ENCODE data around the gene TAAR1. TPM values are rescaled to one million over a fixed set of nuclear protein-coding genes. Genes with fewer than 3 reads are reported as not detected.
"Not testable (repeated sequence)": the region's sequence is repeated elsewhere in the genome, so short reads cannot be mapped to it uniquely, and the experiment has no call there.

The TAAR1 gene
- total and polyA plus RNA-seq, 2 donors (not counting 1 experiment from before 2014, with no cell fraction given): not detected

GRCh38 chr6:132643547-132643946 lies 15.4 kb downstream of the TAAR1 start:
- H4K20me1 ChIP-seq (ENCODE audit: control insufficient read depth, insufficient read depth, low read length, poor library complexity, severe bottlenecking): no peaks in the 10 kb centered on the region
- no peak overlapping the region for H3K4me3 ChIP-seq (ENCODE audit: control extremely low read depth in 1 of 5, extremely low read depth in 1 of 5, insufficient read depth in 1 of 5, low read depth in 2 of 5, low read length in 4 of 5)
- H3K9me3 Mint-ChIP-seq (ENCODE audit: insufficient read depth): peaks cover 2% of the 10 kb centered on the region
- no peaks in the 10 kb centered on the region for H3K79me2 ChIP-seq (ENCODE audit: control insufficient read depth, insufficient read depth, low read length)
- peaks cover 6% of the 10 kb centered on the region for H3K27me3 Mint-ChIP-seq
- no peak overlapping the region for H3K9ac ChIP-seq (ENCODE audit: low read length)
- CTCF ChIA-PET: no interaction called here
- no peaks in the 10 kb centered on the region for H3K36me3 ChIP-seq (replicated peaks in 1 of 2; ENCODE audit: control extremely low read depth in 1 of 2, control insufficient read depth in 1 of 2, extremely low read depth in 1 of 2, insufficient read depth in 2 of 2, low read length in 1 of 2)
- no peak for ATAC-seq (ENCODE audit: low read depth)
- peak overlapping the region; percentile 15 for H3K4me2 ChIP-seq (replicated peaks; ENCODE audit: low read depth, low read length, poor library complexity, severe bottlenecking)
- no peaks in the 10 kb centered on the region for H3K9me3 ChIP-seq (ENCODE audit: control extremely low read depth in 1 of 3, control insufficient read depth in 2 of 3, insufficient read depth in 1 of 3, low read length in 2 of 3)
- peaks cover 10% of the 10 kb centered on the region for H3K4me1 Mint-ChIP-seq
- TF ChIP-seq EZH2 (IDR thresholded peaks at IDR 0.05; ENCODE audit: borderline replicate concordance, insufficient read depth, low read depth, low read length, poor library complexity, severe bottlenecking) (no peak), CTCF (IDR thresholded peaks at IDR 0.05) (no peak)
- POLR2A ChIA-PET: no interaction called here
- H3K27me3 ChIP-seq (replicated peaks in 1 of 4; ENCODE audit: control extremely low read depth in 1 of 4, control insufficient read depth in 3 of 4, insufficient read depth in 4 of 4, low read length in 3 of 4): no peaks in the 10 kb centered on the region
- no peak for DNase-seq
- no peak overlapping the region for H3K4me3 Mint-ChIP-seq
- WGBS (ENCODE audit: insufficient coverage): no CpG with 5 or more reads among the region's 3 CpGs
- no peak overlapping the region for H2AFZ ChIP-seq (ENCODE audit: insufficient read depth, low read depth, low read length, poor library complexity, severe bottlenecking)
- H3K27ac Mint-ChIP-seq: no peak overlapping the region
- no peaks in the 10 kb centered on the region for H3K4me1 ChIP-seq (ENCODE audit: control insufficient read depth in 2 of 2, insufficient read depth in 2 of 2, low read length in 2 of 2)
- intact Hi-C loops (cut with micrococcal nuclease): no loop called here
- H3K27ac ChIP-seq (ENCODE audit: low read length in 2 of 2): no peak overlapping the region

DNA sequence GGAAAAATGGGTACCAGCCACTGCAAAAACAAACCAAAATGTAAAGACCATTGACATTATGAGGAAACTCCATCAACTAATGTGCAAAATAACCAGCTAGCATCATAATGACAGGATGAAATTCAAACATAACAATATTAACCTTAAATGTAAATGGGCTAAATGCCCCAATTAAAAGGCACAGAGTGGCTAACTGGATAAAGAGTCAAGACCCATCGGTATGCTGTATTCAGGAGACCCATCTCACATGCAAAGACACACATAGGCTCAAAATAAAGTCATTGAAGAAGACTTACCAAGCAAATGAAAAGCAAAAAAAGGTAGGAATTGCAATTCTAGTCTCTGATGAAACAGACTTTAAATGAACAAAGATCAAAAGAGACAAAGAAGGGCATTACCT lies 21.8 kb downstream of the TAAR1 start:
- intact Hi-C loops (cut with micrococcal nuclease); H3K79me2 ChIP-seq (ENCODE audit: control insufficient read depth, insufficient read depth, low read length); H3K9me3 Mint-ChIP-seq (ENCODE audit: insufficient read depth); H3K27ac Mint-ChIP-seq; H3K4me1 ChIP-seq (ENCODE audit: control insufficient read depth in 2 of 2, insufficient read depth in 2 of 2, low read length in 2 of 2); H3K4me2 ChIP-seq (replicated peaks; ENCODE audit: low read depth, low read length, poor library complexity, severe bottlenecking); H3K4me1 Mint-ChIP-seq; H3K4me3 ChIP-seq (ENCODE audit: control extremely low read depth in 1 of 5, extremely low read depth in 1 of 5, insufficient read depth in 1 of 5, low read depth in 2 of 5, low read length in 4 of 5); ATAC-seq (ENCODE audit: low read depth); DNase-seq; H4K20me1 ChIP-seq (ENCODE audit: control insufficient read depth, insufficient read depth, low read length, poor library complexity, severe bottlenecking); H3K36me3 ChIP-seq (replicated peaks in 1 of 2; ENCODE audit: control extremely low read depth in 1 of 2, control insufficient read depth in 1 of 2, extremely low read depth in 1 of 2, insufficient read depth in 2 of 2, low read length in 1 of 2); H3K9me3 ChIP-seq (ENCODE audit: control extremely low read depth in 1 of 3, control insufficient read depth in 2 of 3, insufficient read depth in 1 of 3, low read length in 2 of 3); H3K9ac ChIP-seq (ENCODE audit: low read length); H3K27ac ChIP-seq (ENCODE audit: low read length in 2 of 2); CTCF ChIA-PET; POLR2A ChIA-PET; H3K4me3 Mint-ChIP-seq; H2AFZ ChIP-seq (ENCODE audit: insufficient read depth, low read depth, low read length, poor library complexity, severe bottlenecking): not testable (repeated sequence)
- peaks cover 37% of the 10 kb centered on the region for H3K27me3 Mint-ChIP-seq
- WGBS (ENCODE audit: insufficient coverage): no CpG with 5 or more reads among the region's 1 CpG
- peaks cover 0 to 17% (median 8%) of the 10 kb centered on the region in 4 experiments for H3K27me3 ChIP-seq (replicated peaks in 1 of 4; ENCODE audit: control extremely low read depth in 1 of 4, control insufficient read depth in 3 of 4, insufficient read depth in 4 of 4, low read length in 3 of 4)

GRCh38 chr6:132635906-132636305 lies 23.1 kb downstream of the TAAR1 start:
- H3K27ac ChIP-seq (ENCODE audit: low read length in 2 of 2); ATAC-seq (ENCODE audit: low read depth); H4K20me1 ChIP-seq (ENCODE audit: control insufficient read depth, insufficient read depth, low read length, poor library complexity, severe bottlenecking); H3K9me3 ChIP-seq (ENCODE audit: control extremely low read depth in 1 of 3, control insufficient read depth in 2 of 3, insufficient read depth in 1 of 3, low read length in 2 of 3); H2AFZ ChIP-seq (ENCODE audit: insufficient read depth, low read depth, low read length, poor library complexity, severe bottlenecking); H3K4me3 ChIP-seq (ENCODE audit: control extremely low read depth in 1 of 5, extremely low read depth in 1 of 5, insufficient read depth in 1 of 5, low read depth in 2 of 5, low read length in 4 of 5); intact Hi-C loops (cut with micrococcal nuclease); H3K36me3 ChIP-seq (replicated peaks in 1 of 2; ENCODE audit: control extremely low read depth in 1 of 2, control insufficient read depth in 1 of 2, extremely low read depth in 1 of 2, insufficient read depth in 2 of 2, low read length in 1 of 2); H3K9me3 Mint-ChIP-seq (ENCODE audit: insufficient read depth); H3K4me1 ChIP-seq (ENCODE audit: control insufficient read depth in 2 of 2, insufficient read depth in 2 of 2, low read length in 2 of 2); CTCF ChIA-PET; H3K4me2 ChIP-seq (replicated peaks; ENCODE audit: low read depth, low read length, poor library complexity, severe bottlenecking); H3K9ac ChIP-seq (ENCODE audit: low read length); H3K79me2 ChIP-seq (ENCODE audit: control insufficient read depth, insufficient read depth, low read length); POLR2A ChIA-PET; DNase-seq; H3K4me3 Mint-ChIP-seq; H3K27ac Mint-ChIP-seq; H3K4me1 Mint-ChIP-seq: not testable (repeated sequence)
- WGBS (ENCODE audit: insufficient coverage): no CpG with 5 or more reads among the region's 3 CpGs
- H3K27me3 Mint-ChIP-seq: peaks cover 39% of the 10 kb centered on the region
- H3K27me3 ChIP-seq (replicated peaks in 1 of 4; ENCODE audit: control extremely low read depth in 1 of 4, control insufficient read depth in 3 of 4, insufficient read depth in 4 of 4, low read length in 3 of 4): peaks cover 0 to 17% (median 10%) of the 10 kb centered on the region in 4 experiments

Measured in B cell (primary cell).